Colon (tissue), 2 donors: ENCODE data around the gene SEPTIN7.

ENCODE experiments used
- FAIRE-seq: peaks from 2 replicates; lab custom pipeline; 2012; peaks lifted over from hg19 to GRCh38; lab: Jason Lieb, UNC
- donor health status: control.
- donor health status: control.

The SEPTIN7 gene

GRCh38 chr7:35787925-35788324 lies 12.9 kb upstream of the SEPTIN7 start:
- no peak for FAIRE-seq

- FAIRE-seq, result no peak
Measured at GRCh38 chr7:35792472-35792871, 8.4 kb upstream of the SEPTIN7 start.

GRCh38 chr7:35792873-35793489 lies 7.9 kb upstream of the SEPTIN7 start:
- no peak for FAIRE-seq

GRCh38 chr7:35797311-35797710 lies 3.5 kb upstream of the SEPTIN7 start:
- FAIRE-seq, result no peak

GRCh38 chr7:35799846-35800717 lies 775 bp upstream of the SEPTIN7 start:
- FAIRE-seq, result no peak

- no peak for FAIRE-seq
Measured at GRCh38 chr7:35801392-35802101, 690 bp downstream of the SEPTIN7 start.

GRCh38 chr7:35802102-35802466 lies 1.2 kb downstream of the SEPTIN7 start:
- FAIRE-seq, result no peak

- FAIRE-seq, result no peak
Measured at GRCh38 chr7:35802649-35803048, 1.8 kb downstream of the SEPTIN7 start.

- FAIRE-seq, result no peak
Measured at GRCh38 chr7:35804231-35804970, 3.5 kb downstream of the SEPTIN7 start.

GRCh38 chr7:35805876-35806275 lies 5.0 kb downstream of the SEPTIN7 start:
- no peak for FAIRE-seq

- FAIRE-seq, result no peak
Measured at GRCh38 chr7:35816514-35816913, 15.7 kb downstream of the SEPTIN7 start.

GRCh38 chr7:35817181-35817580 lies 16.3 kb downstream of the SEPTIN7 start:
- FAIRE-seq, result no peak

- FAIRE-seq, result no peak
Measured at GRCh38 chr7:35817930-35818329, 17.1 kb downstream of the SEPTIN7 start.

GRCh38 chr7:35818513-35818912 lies 17.7 kb downstream of the SEPTIN7 start:
- FAIRE-seq, result no peak

- no peak for FAIRE-seq
Measured at GRCh38 chr7:35819310-35819709, 18.5 kb downstream of the SEPTIN7 start.

GRCh38 chr7:35819954-35820703 lies 19.3 kb downstream of the SEPTIN7 start:
- FAIRE-seq, result no peak

- FAIRE-seq, result no peak
Measured at GRCh38 chr7:35820858-35821257, 20.0 kb downstream of the SEPTIN7 start.

- no peak for FAIRE-seq
Measured at GRCh38 chr7:35823440-35823839, 22.6 kb downstream of the SEPTIN7 start.

GRCh38 chr7:35825974-35826373 lies 25.1 kb downstream of the SEPTIN7 start:
- no peak for FAIRE-seq

- no peak for FAIRE-seq
Measured at GRCh38 chr7:35826751-35827150, 25.9 kb downstream of the SEPTIN7 start.

GRCh38 chr7:35828817-35829216 lies 28.0 kb downstream of the SEPTIN7 start:
- no peak for FAIRE-seq

GRCh38 chr7:35831208-35831607 lies 30.4 kb downstream of the SEPTIN7 start:
- FAIRE-seq, result no peak
